Measurements from ENCODE around the gene SLC25A15. TPM values are rescaled to one million over a fixed set of nuclear protein-coding genes. Genes with fewer than 3 reads are reported as not detected.
"Not testable (repeated sequence)": the region's sequence is repeated elsewhere in the genome, so short reads cannot be mapped to it uniquely, and the experiment has no call there.

Gene SLC25A15
- polyA plus RNA-seq, 1 of the 3 experiments (the other 2 are of a cell fraction): 15.2 TPM

DNA sequence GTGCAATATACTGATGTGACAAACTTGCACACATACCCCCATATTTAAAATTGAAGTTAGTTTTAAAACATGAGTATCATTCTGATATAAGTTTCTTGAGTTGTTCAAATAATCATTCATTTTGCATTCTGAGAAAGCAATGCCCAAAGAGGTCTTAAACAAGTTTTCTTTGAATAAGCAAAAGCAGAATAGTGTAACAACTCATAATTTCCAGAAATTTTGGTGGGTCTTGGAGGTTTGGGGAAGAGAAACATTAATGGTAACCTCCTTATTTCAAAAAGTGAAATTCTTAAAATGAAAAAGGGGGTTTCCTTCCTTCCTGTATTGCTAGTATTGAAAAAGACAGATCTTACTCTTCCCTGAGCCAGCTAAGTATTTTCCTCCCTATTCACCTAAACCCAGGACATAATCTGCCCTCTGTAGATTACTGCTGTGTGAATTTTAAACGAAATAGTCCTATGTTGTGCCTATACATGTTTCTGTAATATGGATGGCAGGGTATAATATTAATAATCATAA is 30.4 kb downstream of the SLC25A15 start:
- CTCF ChIA-PET: interaction anchor here (0.9 kb wide), 1 partner anchor 43 kb away, joined by 3 read pairs; no protein-coding TSS in a partner anchor
- POLR2A ChIA-PET: no interaction called here

DNA sequence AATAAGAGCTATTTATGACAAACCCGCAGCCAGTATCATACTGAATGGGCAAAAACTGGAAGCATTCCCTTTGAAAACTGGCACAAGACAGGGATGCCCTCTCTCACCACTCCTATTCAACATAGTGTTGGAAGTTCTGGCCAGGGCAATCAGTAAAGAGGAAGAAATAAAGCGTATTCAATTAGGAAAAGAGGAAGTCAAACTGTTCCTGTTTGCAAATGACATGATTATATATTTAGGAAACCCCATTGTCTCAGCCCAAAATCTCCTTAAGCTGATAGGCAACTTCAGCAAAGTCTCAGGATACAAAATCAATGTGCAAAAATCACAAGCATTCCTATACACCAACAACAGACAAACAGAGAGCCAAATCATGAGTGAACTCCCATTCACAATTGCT is 50.3 kb downstream of the SLC25A15 start:
- H3K27ac ChIP-seq (ENCODE audit: low read depth in 2 of 2, low read length in 1 of 2); H3K4me2 ChIP-seq; H3K9me2 ChIP-seq; H3K4me1 ChIP-seq (ENCODE audit: control insufficient read depth in 1 of 2, insufficient read depth in 2 of 2, low read depth in 1 of 2, low read length in 1 of 2); POLR2A ChIA-PET; H3K9ac ChIP-seq; H3K4me3 ChIP-seq (ENCODE audit: low read depth in 2 of 2, low read length in 1 of 2); CTCF ChIA-PET; DNase-seq; H2AFZ ChIP-seq (ENCODE audit: low read depth); H3K9me3 ChIP-seq; H3K79me2 ChIP-seq (ENCODE audit: insufficient read depth); H3K27me3 ChIP-seq (ENCODE audit: insufficient read depth); H3F3A ChIP-seq (replicated peaks; ENCODE audit: insufficient read depth); H4K20me1 ChIP-seq (ENCODE audit: insufficient read depth); H3K36me3 ChIP-seq (replicated peaks in 1 of 2; ENCODE audit: control insufficient read depth in 1 of 2, insufficient read depth in 2 of 2, low read length in 1 of 2): not testable (repeated sequence)
- 41% methylated on average over 2 of the region's 2 CpGs for WGBS (ENCODE audit: low lambda C conversion rate)

More for the DNA sequence above, 30.4 kb downstream of the SLC25A15 start:
- H3K9me3 ChIP-seq: no peaks in the 10 kb centered on the region
- H3K9ac ChIP-seq: no peak overlapping the region
- 52% methylated on average over 1 of the region's 1 CpG for WGBS (ENCODE audit: low lambda C conversion rate)
- no peaks in the 10 kb centered on the region for H3K4me1 ChIP-seq (ENCODE audit: control insufficient read depth in 1 of 2, insufficient read depth in 2 of 2, low read depth in 1 of 2, low read length in 1 of 2)
- H2AFZ ChIP-seq (ENCODE audit: low read depth): no peak overlapping the region
- peaks cover 0 to 6% of the 10 kb centered on the region in 2 experiments for H3K36me3 ChIP-seq (replicated peaks in 1 of 2; ENCODE audit: control insufficient read depth in 1 of 2, insufficient read depth in 2 of 2, low read length in 1 of 2)
- no peaks in the 10 kb centered on the region for H4K20me1 ChIP-seq (ENCODE audit: insufficient read depth)
- H3F3A ChIP-seq (replicated peaks; ENCODE audit: insufficient read depth): no peaks in the 10 kb centered on the region
- H3K27me3 ChIP-seq (ENCODE audit: insufficient read depth): no peaks in the 10 kb centered on the region
- H3K4me2 ChIP-seq: no peak overlapping the region
- no peak for DNase-seq
- TF ChIP-seq USF2 (IDR thresholded peaks at IDR 0.05; ENCODE audit: borderline replicate concordance, low read depth, low read length): no peak
- TF ChIP-seq, protein P1, sequence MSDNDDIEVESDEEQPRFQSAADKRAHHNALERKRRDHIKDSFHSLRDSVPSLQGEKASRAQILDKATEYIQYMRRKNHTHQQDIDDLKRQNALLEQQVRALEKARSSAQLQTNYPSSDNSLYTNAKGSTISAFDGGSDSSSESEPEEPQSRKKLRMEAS (IDR thresholded peaks at IDR 0.05; ENCODE audit: low read depth): no peak
- TF ChIP-seq CHD2 (IDR thresholded peaks at IDR 0.05; ENCODE audit: low read length, partially characterized antibody): no peak
- TF ChIP-seq, protein P2, sequence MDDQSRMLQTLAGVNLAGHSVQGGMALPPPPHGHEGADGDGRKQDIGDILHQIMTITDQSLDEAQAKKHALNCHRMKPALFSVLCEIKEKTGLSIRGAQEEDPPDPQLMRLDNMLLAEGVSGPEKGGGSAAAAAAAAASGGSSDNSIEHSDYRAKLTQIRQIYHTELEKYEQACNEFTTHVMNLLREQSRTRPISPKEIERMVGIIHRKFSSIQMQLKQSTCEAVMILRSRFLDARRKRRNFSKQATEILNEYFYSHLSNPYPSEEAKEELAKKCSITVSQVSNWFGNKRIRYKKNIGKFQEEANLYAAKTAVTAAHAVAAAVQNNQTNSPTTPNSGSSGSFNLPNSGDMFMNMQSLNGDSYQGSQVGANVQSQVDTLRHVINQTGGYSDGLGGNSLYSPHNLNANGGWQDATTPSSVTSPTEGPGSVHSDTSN (IDR thresholded peaks at IDR 0.05): no peak
- H3K27ac ChIP-seq (ENCODE audit: low read depth in 2 of 2, low read length in 1 of 2): no peak overlapping the region
- H3K9me2 ChIP-seq: no peaks in the 10 kb centered on the region
- H3K4me3 ChIP-seq (ENCODE audit: low read depth in 2 of 2, low read length in 1 of 2): no peak overlapping the region
- H3K79me2 ChIP-seq (ENCODE audit: insufficient read depth): no peaks in the 10 kb centered on the region

- POLR2A ChIA-PET; H3K4me3 ChIP-seq (ENCODE audit: low read depth in 2 of 2, low read length in 1 of 2); H3K9ac ChIP-seq; H3K4me2 ChIP-seq; H3K4me1 ChIP-seq (ENCODE audit: control insufficient read depth in 1 of 2, insufficient read depth in 2 of 2, low read depth in 1 of 2, low read length in 1 of 2); H3F3A ChIP-seq (replicated peaks; ENCODE audit: insufficient read depth); H3K27me3 ChIP-seq (ENCODE audit: insufficient read depth); H3K9me2 ChIP-seq; CTCF ChIA-PET; H2AFZ ChIP-seq (ENCODE audit: low read depth); H3K36me3 ChIP-seq (replicated peaks in 1 of 2; ENCODE audit: control insufficient read depth in 1 of 2, insufficient read depth in 2 of 2, low read length in 1 of 2); H4K20me1 ChIP-seq (ENCODE audit: insufficient read depth); DNase-seq; H3K79me2 ChIP-seq (ENCODE audit: insufficient read depth); H3K9me3 ChIP-seq; H3K27ac ChIP-seq (ENCODE audit: low read depth in 2 of 2, low read length in 1 of 2): not testable (repeated sequence)
- WGBS (ENCODE audit: low lambda C conversion rate): 85% methylated on average over 2 of the region's 2 CpGs
Measured at GRCh38 chr13:40840955-40841354, 51.5 kb downstream of the SLC25A15 start.

Small RNA genes lying within 50 kb of the gene (small RNA-seq; reads per million reads assigned to genes)
- 0 reads per million in 7 experiments for gene MIR621

Other genes with a start within 250 kb of the SLC25A15 start
- gene FOXO1, start 123.0 kb upstream of the SLC25A15 start, polyA plus RNA-seq (2012; rRNA removed): 1.5 and 1.8 TPM in 2 replicates
- gene MRPS31, start 18.4 kb upstream of the SLC25A15 start, polyA plus RNA-seq (2012; rRNA removed): 13.3 and 16.1 TPM in 2 replicates
- 11.1 and 11.6 TPM in 2 replicates for gene ELF1, start 229.7 kb downstream of the SLC25A15 start, polyA plus RNA-seq (2012; rRNA removed)

Data from SK-N-SH (cell line).